Metanephros (tissue), 1 donor: ENCODE data around the gene OR1E2. TPM values are rescaled to one million over a fixed set of nuclear protein-coding genes. Genes with fewer than 3 reads are reported as not detected.

Experiments used
- total RNA-seq: library from RNA; depleted of rRNA; stranded (reverse); fragments of >200 nt; gene quantifications from one replicate; pipeline ENCODE4 v1.2.3, GENCODE V29; 2014

The OR1E2 gene
- not detected for total RNA-seq

GRCh38 chr17:3433741-3434140 lies at the start of gene OR1E2:
TSS of gene OR1E2 (minus strand) at chr17:3433841. CDS start at chr17:3433841, 0 bp downstream.

GRCh38 chr17:3475812-3476610 lies 42.4 kb upstream of the OR1E2 start, which contains the start of gene ASPA:
TSS of gene ASPA (plus strand) at chr17:3475997. CDS start at chr17:3476160, 163 bp downstream.

GRCh38 chr17:3471599-3471998 lies 38.0 kb upstream of the OR1E2 start, which contains the start of gene SPATA22:
TSS of gene SPATA22 (minus strand) at chr17:3471819. CDS start at chr17:3469325, 2,494 bp downstream.

GRCh38 chr17:3411070-3411469 lies 22.6 kb downstream of the OR1E2 start, which contains the start of gene OR3A3:
TSS of gene OR3A3 (plus strand) at chr17:3411370.

GRCh38 chr17:3398310-3398709 lies 35.3 kb downstream of the OR1E2 start, which contains the start of gene OR1E1:
TSS of gene OR1E1 (minus strand) at chr17:3398410. CDS start at chr17:3398410, 0 bp downstream.

GRCh38 chr17:3385869-3386816 lies 47.5 kb downstream of the OR1E2 start, which contains the start of gene OR3A2:
TSS of gene OR3A2 (minus strand) at chr17:3386308.

Other genes with a start within 250 kb of the OR1E2 start
- gene OR1A2, start 236.3 kb downstream of the OR1E2 start, total RNA-seq, result not detected
- not detected for gene OR1A1, start 226.2 kb downstream of the OR1E2 start, total RNA-seq
- 0.29 TPM for gene OR3A1, start 135.5 kb downstream of the OR1E2 start, total RNA-seq
- gene OR3A2, start 47.5 kb downstream of the OR1E2 start, total RNA-seq, result 0.23 TPM
- gene OR1E1, start 35.4 kb downstream of the OR1E2 start, total RNA-seq, result not detected
- gene OR3A3, start 22.5 kb downstream of the OR1E2 start, total RNA-seq, result not detected
- 0.35 TPM for gene SPATA22, start 38.0 kb upstream of the OR1E2 start, total RNA-seq
- gene ASPA, start 42.2 kb upstream of the OR1E2 start, total RNA-seq, result 19.1 TPM
- 0.64 TPM for gene TRPV3, start 124.0 kb upstream of the OR1E2 start, total RNA-seq
- gene TRPV1, start 175.6 kb upstream of the OR1E2 start, total RNA-seq, result 11.6 TPM
- 22.8 TPM for gene SHPK, start 202.4 kb upstream of the OR1E2 start, total RNA-seq
- gene CTNS, start 202.9 kb upstream of the OR1E2 start, total RNA-seq, result 20.3 TPM
- gene TAX1BP3, start 234.7 kb upstream of the OR1E2 start, total RNA-seq, result 77.0 TPM
- gene EMC6, start 235.0 kb upstream of the OR1E2 start, total RNA-seq, result 18.6 TPM